Uterus (tissue), 4 donors: ENCODE measurements around the gene MTUS2. TPM values are rescaled to one million over a fixed set of nuclear protein-coding genes. Genes with fewer than 3 reads are reported as not detected.

Experiments used
- DNase-seq, 2 donors: peaks; one replicate each; pipeline ENCODE4 v3.0.0-alpha.2; 2019 to 2020
- H3K27ac ChIP-seq, 2 donors: fragments of 200-600 bp; sonication (generic); 1 replicate in 1 of 2; 2 replicates in 1 of 2; pipeline ENCODE4 v1.5.1; 2016 to 2018
- H3K27me3 ChIP-seq, 2 donors: fragments of 200-600 bp; sonication (generic); one replicate each; pipeline ENCODE4 v1.5.1; 2018 to 2019; ENCODE audit warnings: control low read depth in 1 of 2
- H3K36me3 ChIP-seq, 2 donors: fragments of 200-600 bp; sonication (generic); one replicate each; pipeline ENCODE4 v1.5.1; 2019; ENCODE audit warnings: control low read depth in 1 of 2
- H3K4me1 ChIP-seq, 2 donors: fragments of 200-600 bp; sonication (generic); one replicate each; pipeline ENCODE4 v1.5.1; 2018 to 2019; ENCODE audit warnings: control low read depth in 1 of 2
- H3K4me3 ChIP-seq, 2 donors: fragments of 200-600 bp; sonication (generic); 1 replicate in 1 of 2; 2 replicates in 1 of 2; pipeline ENCODE4 v1.5.1; 2018 to 2019; ENCODE audit warnings: mild to moderate bottlenecking in 1 of 2
- H3K9me3 ChIP-seq, 2 donors: fragments of 200-600 bp; sonication (generic); one replicate each; pipeline ENCODE4 v1.5.1; 2019; ENCODE audit warnings: control low read depth in 1 of 2
- POLR2A ChIP-seq, 2 donors: fragments of 450-650 bp; IDR thresholded peaks; one replicate each; pipeline ENCODE4 v1.6.1; 2016; ENCODE audit warnings: antibody characterized with exemption in 2 of 2, mild to moderate bottlenecking in 1 of 2, moderate library complexity in 1 of 2
- intact Hi-C: fragments of 100-400 bp; cut with DNase I; formaldehyde crosslinking; loops from one replicate; pipeline ENCODE4 v1.15.1; 2023; ENCODE audit warnings: low total_unique reads
- total RNA-seq, 4 donors: library from RNA; depleted of rRNA in 3 of 4; stranded (reverse); fragments of >200 nt in 3 of 4; gene quantifications; one replicate each; pipeline versions ENCODE4 v1.1.0 to v1.2.4, GENCODE V29; 2014 to 2023
- TF ChIP-seq, protein P1 (sequence below), 4 experiments: fragments of 200-600 bp in 2 of 4; fragments of 450-650 bp in 2 of 4; sonication (generic) in 2 of 4; IDR thresholded peaks; one replicate each; pipeline ENCODE4 v1.5.1; 2016 to 2019; ENCODE audit warnings: antibody characterized with exemption in 4 of 4, mild to moderate bottlenecking in 2 of 4, moderate library complexity in 1 of 4
- donor health status: DM: yes; HTN: yes; CAD: no.

MTUS2 gene
- total RNA-seq, 4 donors from 2014 or later = 0.26 to 4.0 (median 3.6) TPM; not detected in 1

DNA sequence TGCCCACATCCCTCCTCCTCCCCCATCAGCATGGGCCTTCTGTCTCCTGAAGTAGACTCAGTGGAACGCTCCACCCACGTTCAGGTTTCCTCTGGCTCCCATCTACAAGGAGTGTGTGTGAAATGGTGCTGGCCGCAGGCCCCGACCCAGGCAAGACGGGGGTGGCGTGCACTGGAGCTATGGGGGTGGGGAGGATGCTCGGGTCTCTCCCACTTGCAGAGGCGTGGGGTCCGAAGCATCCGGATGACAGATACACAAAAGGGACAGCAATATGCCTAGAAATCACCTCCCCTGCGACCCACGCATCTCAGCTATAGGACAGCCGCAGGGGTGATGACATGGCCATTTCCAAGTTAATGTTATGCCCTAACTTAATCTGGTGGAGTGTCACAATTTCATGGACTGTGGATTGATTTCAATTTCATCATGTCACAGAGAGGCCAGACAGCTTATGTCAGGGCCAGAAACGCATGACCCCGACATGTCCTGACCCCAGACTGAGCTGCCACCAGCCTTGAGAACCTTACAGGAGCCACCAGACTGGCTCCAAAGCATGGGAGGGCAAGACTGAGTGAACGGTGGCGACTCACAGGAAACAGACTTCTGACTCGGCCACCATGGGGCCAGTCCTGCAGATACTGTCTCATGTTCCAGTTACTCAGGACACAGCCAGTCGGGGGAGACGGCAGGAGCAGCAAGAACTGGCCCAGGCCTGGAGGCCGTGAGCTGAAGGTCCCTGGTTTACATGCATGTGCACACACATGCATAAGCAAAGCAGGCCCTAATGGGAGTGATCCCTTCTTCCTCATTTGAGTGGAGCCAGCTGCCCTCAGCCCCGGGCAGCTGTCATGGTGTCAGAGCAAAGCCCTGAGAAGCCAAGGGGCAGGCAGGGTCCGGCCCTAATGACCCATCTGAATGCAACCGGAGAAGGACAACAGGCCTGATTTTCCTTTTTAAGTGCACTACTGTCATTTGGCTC, 693.2 kb downstream of the MTUS2 start:
- Histone ChIP-seq H3K4me1 (peaks cover 0 to 15% of the 10 kb centered on the region in 2 donors), H3K27ac (peak overlapping the region; percentile 79), H3K27me3 (no peaks in the 10 kb centered on the region), H3K4me3 (no peak overlapping the region), H3K36me3 (no peaks in the 10 kb centered on the region), H3K9me3 (no peaks in the 10 kb centered on the region)
- DNase-seq = no peak
- no peak for TF ChIP-seq POLR2A (IDR thresholded peaks at IDR 0.05)
- TF ChIP-seq, protein P1, sequence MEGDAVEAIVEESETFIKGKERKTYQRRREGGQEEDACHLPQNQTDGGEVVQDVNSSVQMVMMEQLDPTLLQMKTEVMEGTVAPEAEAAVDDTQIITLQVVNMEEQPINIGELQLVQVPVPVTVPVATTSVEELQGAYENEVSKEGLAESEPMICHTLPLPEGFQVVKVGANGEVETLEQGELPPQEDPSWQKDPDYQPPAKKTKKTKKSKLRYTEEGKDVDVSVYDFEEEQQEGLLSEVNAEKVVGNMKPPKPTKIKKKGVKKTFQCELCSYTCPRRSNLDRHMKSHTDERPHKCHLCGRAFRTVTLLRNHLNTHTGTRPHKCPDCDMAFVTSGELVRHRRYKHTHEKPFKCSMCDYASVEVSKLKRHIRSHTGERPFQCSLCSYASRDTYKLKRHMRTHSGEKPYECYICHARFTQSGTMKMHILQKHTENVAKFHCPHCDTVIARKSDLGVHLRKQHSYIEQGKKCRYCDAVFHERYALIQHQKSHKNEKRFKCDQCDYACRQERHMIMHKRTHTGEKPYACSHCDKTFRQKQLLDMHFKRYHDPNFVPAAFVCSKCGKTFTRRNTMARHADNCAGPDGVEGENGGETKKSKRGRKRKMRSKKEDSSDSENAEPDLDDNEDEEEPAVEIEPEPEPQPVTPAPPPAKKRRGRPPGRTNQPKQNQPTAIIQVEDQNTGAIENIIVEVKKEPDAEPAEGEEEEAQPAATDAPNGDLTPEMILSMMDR (IDR thresholded peaks at IDR 0.05) = no peak
- intact Hi-C loops = loop anchor here (10.0 kb wide), 1 partner anchor 602 kb away; no protein-coding TSS in a partner anchor

DNA sequence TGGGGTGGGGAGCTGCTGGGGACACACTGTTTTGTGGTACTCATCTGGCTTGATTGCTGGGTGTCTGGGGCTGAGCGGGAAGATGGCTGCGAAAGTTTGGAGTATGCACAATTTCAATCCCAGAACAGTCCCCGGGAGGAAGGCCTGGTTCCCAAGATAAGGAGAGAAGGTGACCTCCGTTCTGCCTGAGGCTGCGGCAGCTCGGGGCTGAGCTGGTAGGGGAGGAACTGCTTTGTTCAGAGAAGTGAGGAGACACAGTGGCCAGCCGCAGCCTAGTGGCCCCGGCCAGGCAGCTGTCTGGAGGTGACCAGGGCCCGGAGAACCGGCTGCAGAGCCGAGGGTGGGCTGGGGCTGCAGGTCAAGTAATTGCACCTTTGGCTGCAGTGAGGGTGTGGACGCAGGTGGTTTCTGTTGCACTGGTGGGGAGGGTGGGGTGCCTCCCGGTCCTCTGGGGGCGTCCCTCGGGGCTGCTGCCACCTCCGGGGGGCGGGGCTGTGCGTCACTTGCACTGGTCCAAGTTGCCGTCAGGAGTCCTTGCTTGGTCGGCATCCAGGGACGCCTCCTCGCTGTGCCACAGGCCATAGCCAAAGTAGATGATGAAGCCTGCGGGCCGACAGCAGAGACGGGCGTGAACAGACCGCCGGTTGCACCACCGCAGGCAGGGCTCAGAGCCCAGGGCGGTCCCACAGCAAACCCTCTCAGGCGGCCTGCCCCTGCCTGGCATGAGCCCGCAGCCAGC, 694.0 kb downstream of the MTUS2 start:
- no peaks in the 10 kb centered on the region for H3K36me3 ChIP-seq
- no peaks in the 10 kb centered on the region for H3K9me3 ChIP-seq
- no peaks in the 10 kb centered on the region for H3K27me3 ChIP-seq
- H3K27ac ChIP-seq = no peak overlapping the region
- peaks cover 0 to 11% of the 10 kb centered on the region in 2 donors for H3K4me1 ChIP-seq
- no peak for TF ChIP-seq POLR2A (IDR thresholded peaks at IDR 0.05)
- TF ChIP-seq, protein P1 (IDR thresholded peaks at IDR 0.05) = no peak
- DNase-seq = no peak
- intact Hi-C loops = loop anchor here (10.0 kb wide), 1 partner anchor 601 kb away; no protein-coding TSS in a partner anchor
- no peak overlapping the region for H3K4me3 ChIP-seq

DNA sequence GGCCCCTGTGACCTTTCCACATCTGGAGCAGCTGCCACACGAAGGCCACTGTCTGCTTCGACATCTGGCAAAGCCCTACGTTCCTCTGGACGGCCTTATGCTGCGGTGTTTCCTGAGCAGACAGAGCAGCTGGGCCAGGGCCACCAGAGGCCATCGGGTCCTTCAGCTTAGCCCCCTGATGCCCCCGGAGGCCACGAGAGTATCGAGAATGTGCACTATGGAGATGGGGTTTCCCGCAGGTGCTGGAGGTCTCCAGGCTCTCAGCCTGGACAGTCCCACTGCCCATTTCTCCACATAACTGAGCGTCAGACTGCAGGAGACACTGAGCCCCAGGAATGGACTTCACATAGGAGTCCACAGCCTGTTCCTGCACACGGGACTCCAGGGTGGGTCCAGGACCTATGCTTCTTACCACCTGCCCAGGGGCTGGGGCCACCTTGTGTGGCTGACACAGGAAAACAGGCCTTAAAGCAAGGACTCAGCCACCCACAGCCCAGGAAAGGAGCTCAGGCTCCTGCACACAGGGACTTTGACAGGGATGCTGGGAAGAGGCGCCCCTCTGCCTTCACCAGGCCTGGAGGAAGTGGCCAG, 694.7 kb downstream of the MTUS2 start:
- no peaks in the 10 kb centered on the region for H3K27me3 ChIP-seq
- H3K9me3 ChIP-seq = no peaks in the 10 kb centered on the region
- TF ChIP-seq, protein P1 (IDR thresholded peaks at IDR 0.05) = no peak
- TF ChIP-seq POLR2A (IDR thresholded peaks at IDR 0.05) = no peak
- no peak overlapping the region for H3K4me3 ChIP-seq
- intact Hi-C loops = loop anchor here (10.0 kb wide), 1 partner anchor 600 kb away; no protein-coding TSS in a partner anchor
- H3K36me3 ChIP-seq = no peaks in the 10 kb centered on the region
- peaks cover 0 to 11% of the 10 kb centered on the region in 2 donors for H3K4me1 ChIP-seq
- no peak for DNase-seq
- no peak overlapping the region for H3K27ac ChIP-seq

DNA sequence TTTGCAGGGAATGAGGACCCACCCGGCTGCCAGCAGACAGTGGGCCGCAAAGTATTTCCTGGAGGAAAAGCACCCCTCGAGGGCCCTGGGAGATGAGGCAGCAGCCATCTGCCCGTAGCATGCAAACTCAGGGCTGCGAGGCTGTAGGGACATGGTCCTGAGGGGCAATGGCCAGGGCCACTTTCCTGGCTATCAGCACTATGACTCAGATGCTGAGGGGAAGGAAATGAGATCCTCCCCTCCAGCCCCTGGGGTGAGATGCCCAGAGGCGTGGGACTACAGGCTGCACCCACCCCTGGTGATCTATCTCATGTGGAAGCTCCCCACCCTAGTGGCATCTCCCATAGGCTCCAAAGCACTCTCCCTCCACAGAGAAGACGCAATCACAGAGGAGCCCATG, 695.2 kb downstream of the MTUS2 start:
- TF ChIP-seq, protein P1 (IDR thresholded peaks at IDR 0.05) = no peak
- TF ChIP-seq POLR2A (IDR thresholded peaks at IDR 0.05) = no peak
- H3K9me3 ChIP-seq = no peaks in the 10 kb centered on the region
- no peak overlapping the region for H3K27ac ChIP-seq
- no peak overlapping the region for H3K4me3 ChIP-seq
- peaks cover 0 to 11% of the 10 kb centered on the region in 2 donors for H3K4me1 ChIP-seq
- DNase-seq = no peak
- intact Hi-C loops = loop anchor here (10.0 kb wide), 1 partner anchor 599 kb away; no protein-coding TSS in a partner anchor
- no peaks in the 10 kb centered on the region for H3K36me3 ChIP-seq
- H3K27me3 ChIP-seq = no peaks in the 10 kb centered on the region
